Neural progenitor cell (in vitro differentiated cells): ENCODE measurements around the gene PRR33. TPM values are rescaled to one million over a fixed set of nuclear protein-coding genes. Genes with fewer than 3 reads are reported as not detected.

Experiments
- DNase-seq: peaks from one replicate; pipeline ENCODE4 v3.0.0-alpha.2; 2016; ENCODE audit warnings: low spot score
- H2AFZ ChIP-seq: fragments of 200-600 bp; sonication (generic); replicated peaks from 2 replicates; pipeline ENCODE4 v1.6.1; 2016; ENCODE audit warnings: antibody characterized with exemption
- H3F3A ChIP-seq: fragments of 200-600 bp; sonication (generic); 2 replicates; pipeline ENCODE4 v1.6.1; 2016; ENCODE audit warnings: antibody characterized with exemption, low read depth
- H3K27ac ChIP-seq: fragments of 200-600 bp; sonication (generic); 2 replicates; pipeline ENCODE4 v1.5.1; 2016; ENCODE audit warnings: mild to moderate bottlenecking
- H3K27me3 ChIP-seq: fragments of 200-600 bp; sonication (generic); 2 replicates; pipeline ENCODE4 v1.6.1; 2016; ENCODE audit warnings: mild to moderate bottlenecking, moderate library complexity
- H3K36me3 ChIP-seq: fragments of 200-600 bp; sonication (generic); 2 replicates; pipeline ENCODE4 v1.5.1; 2016
- H3K4me1 ChIP-seq: fragments of 200-600 bp; sonication (generic); 2 replicates; pipeline ENCODE4 v1.6.1; 2016; ENCODE audit warnings: mixed run types
- H3K4me2 ChIP-seq: fragments of 200-600 bp; sonication (generic); 2 replicates; pipeline ENCODE4 v1.6.1; 2016
- H3K4me3 ChIP-seq: fragments of 200-600 bp; sonication (generic); 2 replicates; pipeline ENCODE4 v1.5.1; 2016
- H3K79me2 ChIP-seq: fragments of 200-600 bp; sonication (generic); 2 replicates; pipeline ENCODE4 v1.6.1; 2016; ENCODE audit warnings: low read depth
- H3K9ac ChIP-seq: fragments of 200-600 bp; sonication (generic); 2 replicates; pipeline ENCODE4 v1.6.1; 2016
- H3K9me3 ChIP-seq: fragments of 200-600 bp; sonication (generic); 2 replicates; pipeline ENCODE4 v1.5.1; 2016; ENCODE audit warnings: low read depth
- H4K20me1 ChIP-seq: fragments of 200-600 bp; sonication (generic); 2 replicates; pipeline ENCODE4 v1.6.1; 2016; ENCODE audit warnings: low read depth
- H3K27ac Mint-ChIP-seq: 3 replicates; pipeline ENCODE4 v1.8.0; 2021; ENCODE audit warnings: mixed read lengths
- H3K27me3 Mint-ChIP-seq: 2 replicates; pipeline ENCODE4 v1.8.0; 2022; ENCODE audit warnings: low read depth, mild to moderate bottlenecking, inconsistent platforms, moderate library complexity, mixed read lengths; ENCODE audit not compliant: insufficient read depth
- H3K36me3 Mint-ChIP-seq: 3 replicates; pipeline ENCODE4 v1.8.0; 2021; ENCODE audit warnings: mixed read lengths
- H3K4me1 Mint-ChIP-seq: 3 replicates; pipeline ENCODE4 v1.8.0; 2021; ENCODE audit warnings: mixed read lengths
- H3K4me3 Mint-ChIP-seq: 3 replicates; pipeline ENCODE4 v1.8.0; 2021; ENCODE audit warnings: mild to moderate bottlenecking, moderate library complexity, mixed read lengths
- H3K9me3 Mint-ChIP-seq: 3 replicates; pipeline ENCODE4 v1.8.0; 2020; ENCODE audit warnings: mixed read lengths
- CTCF ChIP-seq: fragments of 200-600 bp; sonication (generic); IDR thresholded peaks from 2 replicates; pipeline ENCODE4 v1.5.1; 2017; ENCODE audit warnings: antibody characterized with exemption, mild to moderate bottlenecking
- EZH2 ChIP-seq: fragments of 200-600 bp; sonication (generic); IDR thresholded peaks from 2 replicates; pipeline ENCODE4 v1.6.1; 2017; ENCODE audit warnings: antibody characterized with exemption, mild to moderate bottlenecking, moderate library complexity
- EZH2phosphoT487 ChIP-seq: fragments of 200-600 bp; sonication (generic); IDR thresholded peaks from 2 replicates; pipeline ENCODE4 v1.6.1; 2017; ENCODE audit warnings: antibody characterized with exemption
- total RNA-seq: library from RNA; depleted of rRNA; stranded (reverse); fragments of >200 nt; gene quantifications from 2 replicates; pipeline ENCODE4 v1.2.3, GENCODE V29; 2015; ENCODE audit warnings: low replicate concordance

Gene PRR33
- total RNA-seq, 1 donor from 2014 or later, result not detected

- Mint-ChIP-seq H3K4me1 (peaks cover 14% of the 10 kb centered on the region), H3K9me3 (no peaks in the 10 kb centered on the region), H3K36me3 (no peaks in the 10 kb centered on the region), H3K27me3 (peaks cover 10% of the 10 kb centered on the region), H3K27ac (no peak overlapping the region), H3K4me3 (no peak overlapping the region)
- no peaks in the 10 kb centered on the region for H3K36me3 ChIP-seq
- no peak overlapping the region for H3K4me2 ChIP-seq
- no peaks in the 10 kb centered on the region for H4K20me1 ChIP-seq
- H3K4me1 ChIP-seq, result peaks cover 4% of the 10 kb centered on the region
- TF ChIP-seq EZH2phosphoT487 (no peak), EZH2 (no peak), CTCF (no peak)
- peak; percentile 2 for DNase-seq
- H3K9ac ChIP-seq, result no peak overlapping the region
- H3F3A ChIP-seq, result no peaks in the 10 kb centered on the region
- no peak overlapping the region for H3K4me3 ChIP-seq
- H3K27ac ChIP-seq, result no peak overlapping the region
- no peaks in the 10 kb centered on the region for H3K27me3 ChIP-seq
- no peaks in the 10 kb centered on the region for H3K9me3 ChIP-seq
- H3K79me2 ChIP-seq, result no peaks in the 10 kb centered on the region
- peak overlapping the region; percentile 57 for H2AFZ ChIP-seq
Observed at GRCh38 chr11:1927026-1927847, 35.5 kb upstream of the PRR33 start.

DNA sequence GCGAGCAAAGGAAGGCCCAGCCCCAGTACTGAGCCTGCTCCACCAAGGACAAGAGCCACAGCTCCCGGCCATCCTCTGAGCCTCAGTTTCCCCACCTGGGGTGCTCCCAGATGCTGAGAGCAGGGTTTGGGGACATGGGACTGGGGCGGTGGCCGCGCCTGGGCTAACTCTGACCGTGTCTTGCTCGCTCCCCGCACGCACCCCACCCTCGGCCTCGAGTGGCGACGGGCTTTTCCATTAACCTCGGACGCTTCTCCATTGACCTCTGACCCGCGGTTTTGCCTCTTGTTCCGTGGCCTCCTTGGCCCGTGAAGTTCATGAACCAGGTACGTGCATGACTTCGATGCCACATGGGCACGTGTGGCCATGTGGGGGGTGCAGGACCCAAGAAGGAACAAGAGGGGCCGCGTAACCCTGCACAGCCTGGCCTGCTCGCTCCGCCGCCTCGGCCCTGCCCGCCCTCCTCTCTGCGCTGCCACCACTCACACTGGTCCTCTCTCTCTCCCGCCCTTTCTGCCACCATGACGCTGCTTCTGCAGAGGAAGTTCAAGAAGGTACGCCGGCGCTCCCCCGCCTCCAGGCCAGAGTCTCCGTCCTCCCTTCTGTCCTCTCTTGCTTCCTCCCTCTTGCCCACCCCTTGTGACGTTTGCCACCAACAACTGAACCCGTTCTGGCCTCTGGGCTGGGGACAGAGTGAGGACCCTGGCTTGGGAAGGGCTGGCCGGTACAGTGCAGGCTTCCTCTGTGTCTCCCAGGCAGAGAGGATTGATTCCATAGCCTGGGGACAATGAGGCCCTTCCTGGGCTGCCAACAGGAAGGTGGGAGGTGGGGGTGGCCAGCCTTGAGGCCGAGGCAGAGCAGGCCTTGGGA, 34.7 kb upstream of the PRR33 start:
- H3K27ac Mint-ChIP-seq, result peak overlapping the region; percentile 88
- H2AFZ ChIP-seq, result peak overlapping the region; percentile 57
- TF ChIP-seq EZH2, result no peak
- no peak for TF ChIP-seq EZH2phosphoT487
- no peak for TF ChIP-seq CTCF
- no peaks in the 10 kb centered on the region for H3K27me3 ChIP-seq
- H3K4me3 ChIP-seq, result no peak overlapping the region
- no peaks in the 10 kb centered on the region for H3K9me3 ChIP-seq
- H3K9ac ChIP-seq, result no peak overlapping the region
- H3K79me2 ChIP-seq, result no peaks in the 10 kb centered on the region
- H3K4me3 Mint-ChIP-seq, result no peak overlapping the region
- H3K4me1 Mint-ChIP-seq, result peaks cover 12% of the 10 kb centered on the region
- H3K36me3 ChIP-seq, result no peaks in the 10 kb centered on the region
- no peak overlapping the region for H3K4me2 ChIP-seq
- H3K27me3 Mint-ChIP-seq, result peaks cover 6% of the 10 kb centered on the region
- H3F3A ChIP-seq, result no peaks in the 10 kb centered on the region
- no peak overlapping the region for H3K27ac ChIP-seq
- no peaks in the 10 kb centered on the region for H3K9me3 Mint-ChIP-seq
- peak; percentile 2 for DNase-seq
- no peaks in the 10 kb centered on the region for H4K20me1 ChIP-seq
- H3K4me1 ChIP-seq, result peaks cover 4% of the 10 kb centered on the region
- no peaks in the 10 kb centered on the region for H3K36me3 Mint-ChIP-seq

DNA sequence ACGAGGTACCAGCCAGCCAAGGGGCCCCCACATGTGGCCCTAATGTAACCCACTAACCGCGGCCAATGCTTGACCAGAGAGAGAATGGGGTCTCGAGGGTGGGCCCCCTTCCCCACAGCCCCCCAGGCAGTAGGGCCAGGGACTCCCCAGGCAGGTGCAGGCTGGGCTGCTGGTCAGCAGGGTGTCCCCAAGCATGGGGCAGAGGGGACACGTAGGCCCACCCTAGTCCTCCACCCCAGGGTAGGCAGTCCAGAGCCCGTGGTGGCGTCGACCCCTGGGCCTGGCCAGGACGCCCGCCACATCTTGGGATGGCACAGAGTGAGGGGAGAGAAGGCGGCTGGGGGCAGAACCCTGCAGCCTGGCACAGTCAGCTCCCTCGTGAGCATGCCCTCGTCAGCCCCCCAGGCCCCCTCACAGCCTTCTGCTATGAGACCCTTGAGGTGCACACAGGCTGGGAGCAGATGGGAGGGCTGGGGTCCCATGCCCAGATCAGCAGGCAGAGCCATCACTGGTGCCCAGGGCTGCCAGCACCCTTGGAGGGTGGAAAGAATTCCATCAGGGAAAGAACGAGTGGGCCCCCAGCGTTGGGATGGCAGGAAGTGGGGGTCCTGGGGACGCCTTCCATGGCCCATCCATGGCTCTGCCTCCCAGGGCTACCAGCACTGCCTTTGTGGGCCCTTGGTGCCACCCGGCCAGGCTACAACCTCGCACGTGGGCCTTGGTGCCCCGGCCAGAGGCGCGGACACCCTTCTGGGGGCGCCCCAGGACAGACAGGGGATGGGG, 33.9 kb upstream of the PRR33 start:
- Histone ChIP-seq H3K4me2 (no peak overlapping the region), H3F3A (no peaks in the 10 kb centered on the region), H3K27ac (no peak overlapping the region), H3K79me2 (no peaks in the 10 kb centered on the region), H3K4me3 (no peak overlapping the region), H2AFZ (no peak overlapping the region), H3K9me3 (no peaks in the 10 kb centered on the region), H3K4me1 (peaks cover 4% of the 10 kb centered on the region), H4K20me1 (no peaks in the 10 kb centered on the region), H3K27me3 (no peaks in the 10 kb centered on the region), H3K36me3 (no peaks in the 10 kb centered on the region), H3K9ac (no peak overlapping the region)
- Mint-ChIP-seq H3K4me1 (peaks cover 14% of the 10 kb centered on the region), H3K27ac (no peak overlapping the region), H3K27me3 (peaks cover 6% of the 10 kb centered on the region), H3K4me3 (no peak overlapping the region), H3K36me3 (no peaks in the 10 kb centered on the region), H3K9me3 (no peaks in the 10 kb centered on the region)
- DNase-seq, result no peak
- TF ChIP-seq EZH2phosphoT487, result no peak
- no peak for TF ChIP-seq CTCF
- no peak for TF ChIP-seq EZH2
